Esophagus muscularis mucosa (tissue), 4 donors: ENCODE measurements around the gene KCNQ1. TPM values are rescaled to one million over a fixed set of nuclear protein-coding genes. Genes with fewer than 3 reads are reported as not detected.
A peak's percentile ranks its signal among the peaks of the same experiment; 100 is the strongest.

Experiments used
- DNase-seq: peaks from one replicate; pipeline ENCODE4 v3.0.0-alpha.2; 2017; ENCODE audit errors: extremely low spot score
- H3K27ac ChIP-seq, 4 donors: fragments of 200-600 bp; sonication (generic); replicated peaks in 1 of 4; 1 replicate in 3 of 4; 2 replicates in 1 of 4; pipeline ENCODE4 v1.5.1; 2016 to 2019; ENCODE audit warnings: mild to moderate bottlenecking in 1 of 4
- H3K27me3 ChIP-seq, 4 donors: fragments of 200-600 bp; sonication (generic); one replicate each; pipeline versions ENCODE4 v1.5.1 to v1.6.0; 2016 to 2019
- H3K36me3 ChIP-seq, 4 donors: fragments of 200-600 bp; sonication (generic); one replicate each; pipeline ENCODE4 v1.5.1; 2016 to 2019
- H3K4me1 ChIP-seq, 4 donors: fragments of 200-600 bp; sonication (generic); one replicate each; pipeline ENCODE4 v1.5.1; 2016 to 2019
- H3K4me3 ChIP-seq, 4 donors: fragments of 200-600 bp; sonication (generic); 1 replicate in 2 of 4; 2 replicates in 2 of 4; pipeline ENCODE4 v1.5.1; 2016 to 2019; ENCODE audit warnings: mild to moderate bottlenecking in 4 of 4, moderate library complexity in 1 of 4
- H3K9me3 ChIP-seq, 4 donors: fragments of 200-600 bp; sonication (generic); 1 replicate in 3 of 4; 2 replicates in 1 of 4; pipeline ENCODE4 v1.5.1; 2016 to 2019
- CTCF ChIP-seq, 3 experiments: fragments of 200-600 bp in 2 of 3; fragments of 450-650 bp in 1 of 3; sonication (generic) in 2 of 3; IDR thresholded peaks; one replicate each; pipeline ENCODE4 v1.5.1; 2017 to 2019; ENCODE audit warnings: antibody characterized with exemption in 3 of 3, mild to moderate bottlenecking in 2 of 3, moderate library complexity in 1 of 3
- EP300 ChIP-seq: sonication (generic); formaldehyde crosslinking; IDR thresholded peaks from one replicate; pipeline ENCODE4 v1.6.1; 2017; ENCODE audit warnings: antibody characterized with exemption
- POLR2A ChIP-seq: fragments of 450-650 bp; IDR thresholded peaks from one replicate; pipeline ENCODE4 v1.6.1; 2017; ENCODE audit warnings: antibody characterized with exemption, moderate library complexity, mild to moderate bottlenecking, low read depth
- POLR2AphosphoS5 ChIP-seq, 2 donors: sonication (generic); formaldehyde crosslinking; IDR thresholded peaks; one replicate each; pipeline ENCODE4 v1.6.1; 2017; ENCODE audit warnings: antibody characterized with exemption in 2 of 2
- WGBS: methylation state at CpG from one replicate; pipeline ENCODE4 v1.1.5; 2018; 5-methylcytosine and 5-hydroxymethylcytosine counted together
- intact Hi-C: fragments of 100-400 bp; cut with DNase I; formaldehyde crosslinking; loops from one replicate; pipeline ENCODE4 v1.15.1; 2023
- total RNA-seq, 4 donors: library from RNA; depleted of rRNA; stranded (reverse); fragments of >200 nt; gene quantifications; one replicate each; pipeline versions ENCODE4 v1.1.0 to v1.2.1, GENCODE V29; 2016

KCNQ1 gene
- total RNA-seq, 4 donors from 2014 or later, result 2.1 to 5.9 (median 4.3) TPM

DNA sequence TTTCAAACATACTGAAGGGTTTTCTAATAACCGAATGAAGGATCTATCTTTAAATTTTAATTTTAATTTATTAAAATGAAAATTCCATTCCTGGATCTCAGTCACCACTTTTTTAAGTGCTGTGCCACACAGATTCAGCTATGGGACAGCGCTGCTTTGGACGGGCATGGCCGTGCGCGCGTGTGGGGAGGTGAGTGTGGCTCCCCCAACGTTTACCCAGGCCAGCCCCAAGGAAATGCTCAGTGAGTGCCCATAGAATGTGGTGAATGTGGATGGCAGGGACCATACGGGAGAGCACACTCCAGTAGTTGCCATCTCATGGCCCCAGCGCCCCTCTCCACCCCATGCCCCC, 343.0 kb downstream of the KCNQ1 start:
- TF ChIP-seq POLR2AphosphoS5 (IDR thresholded peaks at IDR 0.05) (no peak), CTCF (IDR thresholded peaks at IDR 0.05) (no peak)
- DNase-seq, result no peak
- H3K4me1 ChIP-seq, result peaks cover 24 to 31% (median 26%) of the 10 kb centered on the region in 4 donors
- intact Hi-C loops, result no loop called here
- WGBS, result 85% methylated on average over 9 of the region's 10 CpGs
- H3K27me3 ChIP-seq, result no peaks in the 10 kb centered on the region
- no peaks in the 10 kb centered on the region for H3K9me3 ChIP-seq
- no peak overlapping the region for H3K27ac ChIP-seq
- no peak overlapping the region for H3K4me3 ChIP-seq
- H3K36me3 ChIP-seq, result no peaks in the 10 kb centered on the region

DNA sequence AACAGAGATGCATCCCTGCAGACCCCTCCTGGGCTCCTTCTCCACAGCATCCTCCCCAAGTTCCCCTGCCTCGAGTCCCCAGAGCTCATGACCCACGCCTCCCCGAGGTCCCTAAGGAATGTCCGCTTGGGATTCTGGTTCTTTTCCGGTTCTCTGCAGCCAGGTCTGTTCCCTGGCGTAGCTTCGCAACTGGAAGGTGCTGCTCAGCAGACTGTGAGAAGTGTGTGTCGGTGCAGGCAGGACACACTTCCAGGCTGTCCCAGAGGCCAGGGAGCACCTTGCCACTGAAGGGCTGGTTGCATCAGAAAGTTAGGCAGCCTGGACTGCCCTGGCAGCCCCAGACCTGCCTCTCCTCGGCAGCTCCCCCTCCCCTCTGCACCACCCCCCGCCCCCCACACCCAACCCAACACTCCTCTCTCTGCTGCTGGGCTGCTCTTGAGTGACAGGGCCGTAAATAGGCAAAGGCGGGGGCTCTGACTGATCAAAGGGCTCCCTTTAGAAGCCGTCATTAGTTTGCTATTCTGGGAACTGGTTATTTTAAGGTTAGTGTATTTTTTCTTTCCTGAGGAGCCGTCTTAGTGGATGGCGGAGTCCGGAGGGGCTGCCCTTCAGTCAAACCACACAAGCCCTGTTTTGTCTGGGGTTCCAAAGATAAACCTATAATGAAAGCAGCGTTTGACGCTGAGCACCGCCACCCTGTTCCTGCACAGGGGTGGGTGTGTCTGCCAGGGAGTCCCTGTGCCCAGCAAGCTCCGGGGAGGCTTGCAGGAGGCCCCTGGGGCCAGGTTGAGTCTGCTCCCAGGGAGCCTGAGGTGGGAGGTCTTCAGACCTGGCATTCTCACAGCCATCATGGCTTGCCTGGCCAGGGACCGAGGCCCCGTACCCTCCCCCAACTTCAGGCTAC, 343.6 kb downstream of the KCNQ1 start:
- 57% methylated on average over 17 of the region's 22 CpGs for WGBS
- intact Hi-C loops, result no loop called here
- DNase-seq, result peak; percentile 87
- Histone ChIP-seq H3K4me1 (peaks cover 24 to 31% (median 26%) of the 10 kb centered on the region in 4 donors), H3K4me3 (no peak overlapping the region), H3K9me3 (no peaks in the 10 kb centered on the region), H3K27me3 (no peaks in the 10 kb centered on the region), H3K36me3 (no peaks in the 10 kb centered on the region), H3K27ac (peak overlapping the region in 1 of 4 donors; percentile 13)
- TF ChIP-seq CTCF (IDR thresholded peaks at IDR 0.05), result no peak
- no peak for TF ChIP-seq EP300
- TF ChIP-seq POLR2A, result no peak
- no peak for TF ChIP-seq POLR2AphosphoS5 (IDR thresholded peaks at IDR 0.05)

- H3K27ac ChIP-seq, result no peak overlapping the region
- H3K4me3 ChIP-seq, result no peak overlapping the region
- H3K36me3 ChIP-seq, result no peaks in the 10 kb centered on the region
- H3K27me3 ChIP-seq, result no peaks in the 10 kb centered on the region
- TF ChIP-seq CTCF (IDR thresholded peaks at IDR 0.05) (no peak), POLR2A (no peak), EP300 (no peak)
- no peaks in the 10 kb centered on the region for H3K9me3 ChIP-seq
- 91% methylated on average over 8 of the region's 18 CpGs for WGBS
- intact Hi-C loops, result no loop called here
- peaks cover 24 to 31% (median 26%) of the 10 kb centered on the region in 4 donors for H3K4me1 ChIP-seq
- peak; percentile 29 for DNase-seq
Measured at GRCh38 chr11:2789331-2789730, 344.5 kb downstream of the KCNQ1 start.

- no peak overlapping the region for H3K27ac ChIP-seq
- no peaks in the 10 kb centered on the region for H3K27me3 ChIP-seq
- no peak overlapping the region for H3K4me3 ChIP-seq
- no peak for TF ChIP-seq EP300
- no peak for TF ChIP-seq POLR2A
- TF ChIP-seq CTCF (IDR thresholded peaks at IDR 0.05), result no peak
- TF ChIP-seq POLR2AphosphoS5 (IDR thresholded peaks at IDR 0.05), result no peak
- no peaks in the 10 kb centered on the region for H3K36me3 ChIP-seq
- intact Hi-C loops, result loop anchor here (5.0 kb wide), 1 partner anchor 92 kb away; no protein-coding TSS in a partner anchor
- no peak for DNase-seq
- no peaks in the 10 kb centered on the region for H3K9me3 ChIP-seq
- H3K4me1 ChIP-seq, result peaks cover 24 to 31% (median 26%) of the 10 kb centered on the region in 4 donors
- WGBS, result 90% methylated on average over 5 of the region's 6 CpGs
Measured at GRCh38 chr11:2789791-2790567, 345.2 kb downstream of the KCNQ1 start.
